Activated naive CD8-positive, alpha-beta T cell (primary cell): ENCODE results near the gene MZT1.

Experiments used
- H3K27ac Mint-ChIP-seq: one replicate; pipeline ENCODE4 v1.8.0; 2021; ENCODE audit warnings: mixed read lengths
- H3K27me3 Mint-ChIP-seq: one replicate; pipeline ENCODE4 v1.8.0; 2021; ENCODE audit warnings: mixed read lengths
- H3K36me3 Mint-ChIP-seq: one replicate; pipeline ENCODE4 v1.8.0; 2021; ENCODE audit warnings: mixed read lengths
- H3K4me1 Mint-ChIP-seq: one replicate; pipeline ENCODE4 v1.8.0; 2021; ENCODE audit warnings: low read depth, mixed read lengths
- H3K4me3 Mint-ChIP-seq: one replicate; pipeline ENCODE4 v1.8.0; 2021; ENCODE audit warnings: mild to moderate bottlenecking, mixed read lengths
- H3K9me3 Mint-ChIP-seq: one replicate; pipeline ENCODE4 v1.8.0; 2021; ENCODE audit warnings: low read depth, mixed read lengths

Gene MZT1

DNA sequence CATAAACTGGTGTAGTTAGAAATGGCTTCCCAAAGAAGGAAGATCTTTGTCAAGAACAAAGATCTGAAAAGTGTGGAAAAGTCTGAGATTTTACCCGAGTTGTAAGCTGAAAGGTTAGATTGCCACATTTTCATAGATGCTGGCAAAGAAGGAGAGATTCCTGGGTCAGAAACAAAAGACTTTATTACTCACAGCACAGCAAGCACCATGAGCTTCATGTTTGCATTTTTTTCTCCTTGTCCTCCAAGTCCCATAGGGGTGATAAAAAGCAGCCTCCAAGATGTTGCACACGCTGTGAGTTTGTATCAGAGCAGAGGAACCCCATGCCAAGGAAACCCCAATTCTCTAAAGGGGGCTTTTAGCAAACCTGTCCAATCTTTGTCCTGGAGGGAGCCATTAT lies 29.3 kb downstream of the MZT1 start:
- Mint-ChIP-seq H3K4me1 (no peaks in the 10 kb centered on the region), H3K9me3 (no peaks in the 10 kb centered on the region), H3K36me3 (peaks cover 2% of the 10 kb centered on the region), H3K27ac (no peak overlapping the region), H3K4me3 (no peak overlapping the region), H3K27me3 (no peaks in the 10 kb centered on the region)

DNA sequence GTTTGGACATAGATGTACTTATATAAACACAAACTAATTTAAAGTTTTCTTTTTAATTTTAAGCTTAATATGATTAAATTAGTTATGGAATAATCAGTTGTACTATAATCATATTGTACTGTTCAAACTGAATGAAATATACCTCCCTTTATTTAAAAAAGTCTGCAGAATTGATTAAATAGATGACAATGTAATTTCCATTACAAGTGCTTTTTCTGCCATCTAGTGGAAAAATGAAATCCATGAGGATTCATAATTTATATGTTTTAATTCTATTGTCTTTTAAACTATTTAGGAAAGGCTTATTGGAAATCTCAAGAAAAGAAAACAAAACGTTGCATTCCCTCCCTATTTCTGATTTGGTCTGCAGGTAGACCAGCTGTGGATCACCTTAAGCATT lies 30.9 kb downstream of the MZT1 start:
- Mint-ChIP-seq H3K27ac (no peak overlapping the region), H3K9me3 (no peaks in the 10 kb centered on the region), H3K27me3 (no peaks in the 10 kb centered on the region), H3K4me3 (no peak overlapping the region), H3K36me3 (peaks cover 2% of the 10 kb centered on the region), H3K4me1 (no peaks in the 10 kb centered on the region)

DNA sequence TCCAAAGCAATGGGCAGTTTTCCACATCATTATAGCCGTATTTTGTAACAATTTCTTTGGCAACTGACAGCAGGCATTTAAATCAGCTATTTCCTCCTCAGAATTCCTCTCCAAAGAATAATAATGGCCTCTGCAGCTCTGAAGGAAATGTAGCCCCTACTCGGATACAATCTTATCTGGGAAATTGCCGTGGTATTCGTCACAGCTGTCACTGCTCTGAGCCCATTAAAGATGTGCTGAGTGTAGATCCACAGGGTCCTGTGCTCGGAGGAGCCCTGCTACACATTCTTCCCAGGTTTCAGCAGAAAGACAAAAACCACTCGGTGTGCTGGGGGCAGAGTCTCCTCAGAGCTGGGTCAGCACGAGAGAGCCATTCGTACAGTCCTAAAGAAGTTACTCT lies 33.1 kb downstream of the MZT1 start:
- Mint-ChIP-seq H3K4me3 (no peak overlapping the region), H3K27ac (no peak overlapping the region), H3K27me3 (peaks cover 1% of the 10 kb centered on the region), H3K4me1 (no peaks in the 10 kb centered on the region), H3K9me3 (no peaks in the 10 kb centered on the region), H3K36me3 (no peaks in the 10 kb centered on the region)

DNA sequence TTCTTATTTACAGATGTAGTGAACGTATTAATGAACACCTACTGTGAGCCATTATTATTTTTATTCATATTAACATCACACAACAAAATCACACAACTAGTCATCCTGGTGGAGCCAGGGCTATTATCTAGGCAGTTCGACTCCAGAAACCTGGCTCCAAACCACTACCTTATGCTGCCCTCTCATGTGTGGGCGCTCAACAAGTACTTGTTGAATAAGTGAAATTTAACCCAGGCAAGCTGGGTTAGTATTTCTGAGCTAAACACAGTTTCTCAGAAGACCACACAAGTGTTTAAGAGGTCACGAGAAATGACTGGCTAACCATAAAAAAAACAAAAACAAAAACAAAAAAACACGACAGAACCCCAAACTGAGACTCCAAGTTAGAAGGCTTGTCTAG lies 33.6 kb downstream of the MZT1 start:
- H3K27ac Mint-ChIP-seq, result no peak overlapping the region
- no peak overlapping the region for H3K4me3 Mint-ChIP-seq
- no peaks in the 10 kb centered on the region for H3K36me3 Mint-ChIP-seq
- H3K9me3 Mint-ChIP-seq, result no peaks in the 10 kb centered on the region
- H3K27me3 Mint-ChIP-seq, result peaks cover 1% of the 10 kb centered on the region
- H3K4me1 Mint-ChIP-seq, result no peaks in the 10 kb centered on the region

DNA sequence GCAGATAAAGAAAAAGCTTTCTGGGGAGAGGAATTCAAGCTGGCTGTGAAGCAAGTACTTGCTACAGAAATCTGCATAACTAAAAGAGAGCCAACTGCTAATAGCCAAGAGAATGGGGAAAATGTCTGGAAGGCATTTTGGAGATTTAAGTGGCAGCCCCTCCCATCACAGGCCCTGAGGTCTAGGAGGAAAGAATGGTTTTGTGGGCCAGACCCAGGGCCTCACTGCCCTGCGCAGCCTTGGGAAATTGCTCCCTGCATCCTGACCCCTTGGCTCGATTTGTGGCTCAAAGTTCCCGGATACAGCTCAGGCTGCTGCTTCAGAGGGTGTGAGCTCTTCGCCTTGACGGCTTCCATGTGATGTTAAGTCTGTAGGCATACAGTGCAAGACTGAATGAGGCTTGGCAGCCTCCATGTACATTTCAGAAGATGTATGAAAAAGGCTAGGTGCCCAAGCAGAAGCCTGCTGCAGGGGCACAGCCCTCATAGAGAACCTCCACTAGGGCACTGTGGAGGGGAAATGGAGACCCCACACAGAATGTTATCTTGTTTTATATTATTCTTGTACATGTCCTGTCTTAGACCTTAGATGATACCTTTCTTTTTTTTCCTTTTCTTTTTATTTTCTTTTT lies 34.4 kb downstream of the MZT1 start:
- no peaks in the 10 kb centered on the region for H3K4me1 Mint-ChIP-seq
- H3K4me3 Mint-ChIP-seq, result no peak overlapping the region
- no peak overlapping the region for H3K27ac Mint-ChIP-seq
- H3K27me3 Mint-ChIP-seq, result peaks cover 1% of the 10 kb centered on the region
- H3K36me3 Mint-ChIP-seq, result no peaks in the 10 kb centered on the region
- H3K9me3 Mint-ChIP-seq, result no peaks in the 10 kb centered on the region

DNA sequence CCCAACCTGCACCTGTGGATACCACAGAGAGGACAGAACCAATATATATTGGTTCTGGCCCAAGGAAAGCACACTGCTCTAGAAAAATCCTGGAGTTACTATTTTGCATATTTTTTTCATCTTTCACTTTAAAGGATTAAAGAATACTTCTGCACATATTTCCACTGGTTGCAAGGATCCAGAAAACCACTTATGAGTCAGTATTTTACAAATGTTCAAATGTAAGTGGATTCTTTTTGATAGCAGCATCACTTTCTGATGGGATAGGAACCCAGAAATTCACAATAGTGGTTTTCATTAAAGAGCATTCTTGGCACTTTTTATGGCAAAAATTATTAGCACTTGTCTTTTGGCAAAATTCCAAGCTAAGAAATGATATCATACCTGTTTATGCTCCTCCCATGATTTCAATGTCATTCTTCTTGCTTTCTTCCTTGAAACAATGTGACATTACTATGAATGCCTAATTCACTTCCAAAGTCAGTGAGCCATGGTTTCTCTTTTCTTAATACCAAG lies 38.2 kb downstream of the MZT1 start:
- Mint-ChIP-seq H3K9me3 (no peaks in the 10 kb centered on the region), H3K27me3 (peaks cover 5% of the 10 kb centered on the region), H3K4me1 (no peaks in the 10 kb centered on the region), H3K27ac (no peak overlapping the region), H3K36me3 (no peaks in the 10 kb centered on the region), H3K4me3 (no peak overlapping the region)

DNA sequence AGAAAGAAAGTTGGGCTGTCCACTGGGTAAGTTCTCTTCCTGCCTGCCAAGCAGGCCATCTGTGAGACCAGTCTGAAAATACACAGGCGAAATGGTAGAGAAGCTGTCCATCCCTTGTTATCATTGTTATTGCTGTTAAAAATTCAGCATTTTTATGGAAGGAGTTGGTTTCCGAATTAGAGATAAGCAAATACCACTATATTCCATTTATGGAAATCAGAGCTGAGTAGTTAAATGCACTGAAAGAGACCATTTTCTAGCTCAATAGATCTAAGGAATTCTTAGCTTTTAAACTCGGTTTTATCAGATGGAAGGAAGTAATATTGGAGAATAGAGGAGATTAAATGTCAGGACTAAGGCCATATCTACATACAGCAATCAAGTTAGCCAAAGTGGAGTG lies 40.7 kb downstream of the MZT1 start:
- Mint-ChIP-seq H3K4me3 (no peak overlapping the region), H3K4me1 (no peaks in the 10 kb centered on the region), H3K27me3 (peaks cover 8% of the 10 kb centered on the region), H3K36me3 (no peaks in the 10 kb centered on the region), H3K27ac (no peak overlapping the region), H3K9me3 (no peaks in the 10 kb centered on the region)

DNA sequence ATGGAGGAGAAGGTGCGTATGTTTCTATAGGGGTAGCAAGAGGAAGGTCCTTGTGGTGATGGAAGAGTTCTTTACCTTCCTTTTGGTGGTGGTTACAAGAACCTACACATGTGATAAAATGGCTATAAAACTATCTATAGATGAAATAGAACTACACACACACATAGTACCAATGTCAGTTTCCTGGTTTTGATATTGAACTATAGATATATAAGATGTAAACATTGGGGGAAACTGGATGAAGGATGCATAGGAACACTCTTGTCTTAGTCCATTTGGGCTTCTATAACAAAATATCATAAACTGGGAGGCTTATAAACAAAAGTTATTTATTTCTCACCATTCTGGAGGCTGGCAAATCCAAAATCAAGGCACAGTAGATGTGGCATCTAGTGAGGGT lies 47.1 kb downstream of the MZT1 start:
- no peak overlapping the region for H3K4me3 Mint-ChIP-seq
- peaks cover 5% of the 10 kb centered on the region for H3K27me3 Mint-ChIP-seq
- no peak overlapping the region for H3K27ac Mint-ChIP-seq
- H3K36me3 Mint-ChIP-seq, result no peaks in the 10 kb centered on the region
- no peaks in the 10 kb centered on the region for H3K9me3 Mint-ChIP-seq
- no peaks in the 10 kb centered on the region for H3K4me1 Mint-ChIP-seq

DNA sequence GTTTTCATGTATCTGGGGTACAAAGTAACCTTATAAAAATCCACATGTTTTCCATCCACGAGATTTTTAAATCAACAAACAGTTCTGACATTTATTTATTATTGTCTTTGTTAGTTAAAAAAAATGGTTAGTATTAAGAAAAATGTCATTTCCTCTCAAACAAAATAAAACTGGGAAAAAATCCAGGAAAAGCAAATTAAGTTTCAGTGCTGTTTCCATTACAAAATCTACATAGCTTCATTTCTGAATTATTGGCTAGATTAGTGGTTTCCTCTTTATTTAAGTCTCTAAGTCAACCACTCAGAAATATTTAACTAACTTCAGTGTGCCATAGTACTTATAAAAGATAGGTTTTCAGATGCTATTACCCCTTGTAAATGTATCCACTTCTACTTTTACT lies 49.1 kb downstream of the MZT1 start:
- Mint-ChIP-seq H3K9me3 (no peaks in the 10 kb centered on the region), H3K4me3 (no peak overlapping the region), H3K27ac (no peak overlapping the region), H3K27me3 (peaks cover 4% of the 10 kb centered on the region), H3K36me3 (no peaks in the 10 kb centered on the region), H3K4me1 (no peaks in the 10 kb centered on the region)

DNA sequence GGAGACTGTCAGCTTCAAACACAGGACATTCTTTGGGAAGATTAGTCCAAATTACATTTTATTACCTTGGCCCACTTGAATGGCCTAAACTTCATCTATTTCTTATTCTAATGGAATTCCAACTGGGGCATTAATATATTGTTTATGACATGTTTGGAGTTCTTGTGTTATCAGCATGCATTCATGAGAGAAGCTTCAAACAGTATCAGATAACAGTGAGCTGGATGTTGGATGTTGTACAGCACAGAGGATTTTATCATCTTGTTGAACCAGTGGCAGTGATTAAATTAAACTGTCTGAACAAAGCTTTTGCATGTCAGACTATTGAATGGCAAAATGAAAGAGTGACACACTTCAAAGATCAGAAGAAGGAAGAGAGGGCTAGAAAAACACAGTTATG lies 50.0 kb downstream of the MZT1 start:
- Mint-ChIP-seq H3K36me3 (no peaks in the 10 kb centered on the region), H3K9me3 (no peaks in the 10 kb centered on the region), H3K27me3 (peaks cover 4% of the 10 kb centered on the region), H3K27ac (no peak overlapping the region), H3K4me3 (no peak overlapping the region), H3K4me1 (no peaks in the 10 kb centered on the region)

DNA sequence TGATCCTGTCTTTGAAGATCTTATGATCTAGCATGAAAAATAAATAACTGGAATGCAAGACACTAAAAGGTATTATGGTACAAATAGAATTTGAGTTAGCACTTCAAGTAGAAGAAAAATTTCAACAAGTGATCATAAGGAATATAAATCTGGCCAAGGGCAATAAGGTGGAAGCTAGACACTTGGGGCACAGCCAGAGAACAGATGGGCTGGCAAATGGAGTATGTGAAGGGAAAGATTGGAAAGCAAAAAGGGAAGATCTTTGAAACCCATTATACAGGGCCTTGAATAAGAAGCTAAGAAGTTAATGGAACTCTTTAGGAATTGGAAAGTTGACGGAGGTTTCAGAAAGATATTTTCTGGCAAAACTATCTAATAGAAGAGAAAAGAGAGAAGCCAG lies 61.0 kb downstream of the MZT1 start:
- H3K36me3 Mint-ChIP-seq, result no peaks in the 10 kb centered on the region
- no peak overlapping the region for H3K4me3 Mint-ChIP-seq
- peaks cover 2% of the 10 kb centered on the region for H3K9me3 Mint-ChIP-seq
- H3K4me1 Mint-ChIP-seq, result no peaks in the 10 kb centered on the region
- H3K27me3 Mint-ChIP-seq, result peaks cover 9% of the 10 kb centered on the region
- no peak overlapping the region for H3K27ac Mint-ChIP-seq

DNA sequence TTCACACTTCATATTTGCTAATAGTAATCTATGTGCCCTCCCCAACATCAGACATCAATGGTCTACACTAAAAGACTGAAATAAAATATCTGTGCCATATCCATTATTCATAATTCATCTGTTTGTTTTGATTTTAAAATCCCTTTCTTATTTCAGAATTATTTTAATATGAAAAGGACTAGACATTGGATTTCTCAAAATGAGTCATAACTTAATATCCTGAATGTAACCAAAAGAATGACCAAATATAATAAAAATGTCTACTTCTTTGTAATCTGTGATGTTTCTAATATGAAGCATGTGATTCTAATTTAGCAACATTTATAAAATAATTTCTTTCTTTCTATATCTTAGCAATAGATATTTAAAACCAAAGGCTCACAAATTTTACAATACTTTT lies 64.9 kb downstream of the MZT1 start:
- H3K27me3 Mint-ChIP-seq, result peaks cover 12% of the 10 kb centered on the region
- no peaks in the 10 kb centered on the region for H3K36me3 Mint-ChIP-seq
- no peak overlapping the region for H3K4me3 Mint-ChIP-seq
- no peaks in the 10 kb centered on the region for H3K9me3 Mint-ChIP-seq
- H3K27ac Mint-ChIP-seq, result no peak overlapping the region
- no peaks in the 10 kb centered on the region for H3K4me1 Mint-ChIP-seq
